SK-N-DZ (cell line): ENCODE data around the gene PSMB7. TPM values are rescaled to one million over a fixed set of nuclear protein-coding genes. Genes with fewer than 3 reads are reported as not detected.
A peak's percentile ranks its signal among the peaks of the same experiment; 100 is the strongest.

Experiments
- DNase-seq: peaks from one replicate; pipeline ENCODE4 v3.0.0-alpha.2; 2015; ENCODE audit warnings: low spot score
- polyA plus RNA-seq, 2 experiments: library from polyadenylated mRNA; depleted of rRNA; stranded (reverse); fragments of >200 nt; gene quantifications; 2 replicates each; pipeline ENCODE4 v1.2.3, GENCODE V29; 2014

Gene PSMB7
- 388 and 390 TPM in 2 replicates for polyA plus RNA-seq (2014; cell fraction: cytosol; rRNA removed)
- polyA plus RNA-seq (2014; cell fraction: nucleus; rRNA removed) = 169 and 238 TPM in 2 replicates

- peak; percentile 96 for DNase-seq
Measured at GRCh38 chr9:124415102-124415851, at the start of gene PSMB7. PSMB7 (minus strand) TSS chr9:124415442; CDS start chr9:124415425, 17 bp downstream.

- no peak for DNase-seq
Measured at GRCh38 chr9:124462739-124463138, 47.5 kb upstream of the PSMB7 start.

- DNase-seq = no peak
Measured at GRCh38 chr9:124458441-124458840, 43.2 kb upstream of the PSMB7 start.

GRCh38 chr9:124457887-124458431 is 42.7 kb upstream of the PSMB7 start:
- no peak for DNase-seq

GRCh38 chr9:124457079-124457886 is 42.0 kb upstream of the PSMB7 start:
- DNase-seq = no peak

- no peak for DNase-seq
Measured at GRCh38 chr9:124456341-124457078, 41.3 kb upstream of the PSMB7 start.

GRCh38 chr9:124455820-124456219 is 40.6 kb upstream of the PSMB7 start:
- no peak for DNase-seq

GRCh38 chr9:124454791-124455443 is 39.7 kb upstream of the PSMB7 start:
- no peak for DNase-seq

- DNase-seq = no peak
Measured at GRCh38 chr9:124454296-124454695, 39.1 kb upstream of the PSMB7 start.

GRCh38 chr9:124453586-124454191 is 38.4 kb upstream of the PSMB7 start:
- no peak for DNase-seq

GRCh38 chr9:124452841-124453585 is 37.8 kb upstream of the PSMB7 start:
- no peak for DNase-seq

- no peak for DNase-seq
Measured at GRCh38 chr9:124452326-124452725, 37.1 kb upstream of the PSMB7 start.

- DNase-seq = no peak
Measured at GRCh38 chr9:124450931-124451661, 35.9 kb upstream of the PSMB7 start.

- peak; percentile 69 for DNase-seq
Measured at GRCh38 chr9:124450241-124450924, 35.1 kb upstream of the PSMB7 start, which contains the start of gene ADGRD2. ADGRD2 (plus strand) TSS chr9:124450451; CDS start chr9:124451667, 1,216 bp downstream.

- no peak for DNase-seq
Measured at GRCh38 chr9:124449381-124450151, 34.3 kb upstream of the PSMB7 start.

GRCh38 chr9:124448019-124448418 is 32.8 kb upstream of the PSMB7 start:
- DNase-seq = no peak

GRCh38 chr9:124447297-124447661 is 32.0 kb upstream of the PSMB7 start:
- no peak for DNase-seq

GRCh38 chr9:124444166-124444565 is 28.9 kb upstream of the PSMB7 start:
- no peak for DNase-seq
